ENCODE measurements around the gene PPP2R3A.

- TF ChIP-seq CTCF (IDR thresholded peaks at IDR 0.05; ENCODE audit: low read length), result no peak
- no peak for TF ChIP-seq EZH2 (IDR thresholded peaks at IDR 0.05; ENCODE audit: borderline replicate concordance, low read length)
Measured at GRCh38 chr3:136093771-136094170, 128.2 kb downstream of the PPP2R3A start.
